Measurements from ENCODE around the gene SRCAP.

SRCAP gene

GRCh38 chr16:30786936-30787612, 88.1 kb downstream of the SRCAP start, which contains the start of gene ZNF629 (continued):
- TF ChIP-seq ZNF274 (IDR thresholded peaks at IDR 0.05; ENCODE audit: low read length), result no peak
- TF ChIP-seq ZNF274 (tag by site-specific recombination; IDR thresholded peaks at IDR 0.05; ENCODE audit: borderline replicate concordance), result no peak
- TF ChIP-seq ZNF23 (tag by site-specific recombination; IDR thresholded peaks at IDR 0.05; ENCODE audit: borderline replicate concordance), result no peak; the same call in 1 of the 2 replicates
- peak; percentile 60 for TF ChIP-seq SP2 (tag by site-specific recombination; IDR thresholded peaks at IDR 0.05)
- peak; percentile 92; the same call in 1 of the 2 replicates for TF ChIP-seq BCL11A (tag by site-specific recombination; IDR thresholded peaks at IDR 0.05; ENCODE audit: low read depth)
- TF ChIP-seq, protein P1, sequence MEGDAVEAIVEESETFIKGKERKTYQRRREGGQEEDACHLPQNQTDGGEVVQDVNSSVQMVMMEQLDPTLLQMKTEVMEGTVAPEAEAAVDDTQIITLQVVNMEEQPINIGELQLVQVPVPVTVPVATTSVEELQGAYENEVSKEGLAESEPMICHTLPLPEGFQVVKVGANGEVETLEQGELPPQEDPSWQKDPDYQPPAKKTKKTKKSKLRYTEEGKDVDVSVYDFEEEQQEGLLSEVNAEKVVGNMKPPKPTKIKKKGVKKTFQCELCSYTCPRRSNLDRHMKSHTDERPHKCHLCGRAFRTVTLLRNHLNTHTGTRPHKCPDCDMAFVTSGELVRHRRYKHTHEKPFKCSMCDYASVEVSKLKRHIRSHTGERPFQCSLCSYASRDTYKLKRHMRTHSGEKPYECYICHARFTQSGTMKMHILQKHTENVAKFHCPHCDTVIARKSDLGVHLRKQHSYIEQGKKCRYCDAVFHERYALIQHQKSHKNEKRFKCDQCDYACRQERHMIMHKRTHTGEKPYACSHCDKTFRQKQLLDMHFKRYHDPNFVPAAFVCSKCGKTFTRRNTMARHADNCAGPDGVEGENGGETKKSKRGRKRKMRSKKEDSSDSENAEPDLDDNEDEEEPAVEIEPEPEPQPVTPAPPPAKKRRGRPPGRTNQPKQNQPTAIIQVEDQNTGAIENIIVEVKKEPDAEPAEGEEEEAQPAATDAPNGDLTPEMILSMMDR (tag by site-specific recombination; IDR thresholded peaks at IDR 0.05), result peak; percentile 47; the same call in 1 of the 2 replicates
- TF ChIP-seq ZNF138 (tag by site-specific recombination; IDR thresholded peaks at IDR 0.05; ENCODE audit: borderline replicate concordance), result no peak
- TF ChIP-seq ZNF639 (tag by site-specific recombination; IDR thresholded peaks at IDR 0.05), result peak; percentile 92
- peak; percentile 65; the same call in 1 of the 2 replicates for TF ChIP-seq ZBTB1 (tag by site-specific recombination; IDR thresholded peaks at IDR 0.05)
- TF ChIP-seq PATZ1 (tag by site-specific recombination; IDR thresholded peaks at IDR 0.05), result peak; percentile 66; the same call in 1 of the 2 replicates
- no peak for TF ChIP-seq MZF1 (tag by site-specific recombination; IDR thresholded peaks at IDR 0.05; ENCODE audit: borderline replicate concordance)
- TF ChIP-seq, protein P2, sequence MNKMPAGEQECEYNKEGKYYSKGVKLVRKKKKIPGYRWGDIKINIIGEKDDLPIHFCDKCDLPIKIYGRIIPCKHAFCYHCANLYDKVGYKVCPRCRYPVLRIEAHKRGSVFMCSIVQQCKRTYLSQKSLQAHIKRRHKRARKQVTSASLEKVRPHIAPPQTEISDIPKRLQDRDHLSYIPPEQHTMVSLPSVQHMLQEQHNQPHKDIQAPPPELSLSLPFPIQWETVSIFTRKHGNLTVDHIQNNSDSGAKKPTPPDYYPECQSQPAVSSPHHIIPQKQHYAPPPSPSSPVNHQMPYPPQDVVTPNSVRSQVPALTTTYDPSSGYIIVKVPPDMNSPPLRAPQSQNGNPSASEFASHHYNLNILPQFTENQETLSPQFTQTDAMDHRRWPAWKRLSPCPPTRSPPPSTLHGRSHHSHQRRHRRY (tag by site-specific recombination; IDR thresholded peaks at IDR 0.05), result no peak
- TF ChIP-seq KLF16 (tag by site-specific recombination; IDR thresholded peaks at IDR 0.05), result peak; percentile 57; the same call in 1 of the 2 replicates
- peak; percentile 91 for TF ChIP-seq KLF17 (tag by site-specific recombination; IDR thresholded peaks at IDR 0.05)
- TF ChIP-seq ZFP69B (tag by site-specific recombination; IDR thresholded peaks at IDR 0.05), result peak; percentile 67; the same call in 1 of the 2 replicates
- TF ChIP-seq ZIC2 (tag by site-specific recombination; IDR thresholded peaks at IDR 0.05), result peak; percentile 38
- TF ChIP-seq ZNF391 (tag by site-specific recombination; IDR thresholded peaks at IDR 0.05; ENCODE audit: borderline replicate concordance, low read depth), result peak; percentile 95; the same call in 1 of the 2 replicates
- TF ChIP-seq, protein P3, sequence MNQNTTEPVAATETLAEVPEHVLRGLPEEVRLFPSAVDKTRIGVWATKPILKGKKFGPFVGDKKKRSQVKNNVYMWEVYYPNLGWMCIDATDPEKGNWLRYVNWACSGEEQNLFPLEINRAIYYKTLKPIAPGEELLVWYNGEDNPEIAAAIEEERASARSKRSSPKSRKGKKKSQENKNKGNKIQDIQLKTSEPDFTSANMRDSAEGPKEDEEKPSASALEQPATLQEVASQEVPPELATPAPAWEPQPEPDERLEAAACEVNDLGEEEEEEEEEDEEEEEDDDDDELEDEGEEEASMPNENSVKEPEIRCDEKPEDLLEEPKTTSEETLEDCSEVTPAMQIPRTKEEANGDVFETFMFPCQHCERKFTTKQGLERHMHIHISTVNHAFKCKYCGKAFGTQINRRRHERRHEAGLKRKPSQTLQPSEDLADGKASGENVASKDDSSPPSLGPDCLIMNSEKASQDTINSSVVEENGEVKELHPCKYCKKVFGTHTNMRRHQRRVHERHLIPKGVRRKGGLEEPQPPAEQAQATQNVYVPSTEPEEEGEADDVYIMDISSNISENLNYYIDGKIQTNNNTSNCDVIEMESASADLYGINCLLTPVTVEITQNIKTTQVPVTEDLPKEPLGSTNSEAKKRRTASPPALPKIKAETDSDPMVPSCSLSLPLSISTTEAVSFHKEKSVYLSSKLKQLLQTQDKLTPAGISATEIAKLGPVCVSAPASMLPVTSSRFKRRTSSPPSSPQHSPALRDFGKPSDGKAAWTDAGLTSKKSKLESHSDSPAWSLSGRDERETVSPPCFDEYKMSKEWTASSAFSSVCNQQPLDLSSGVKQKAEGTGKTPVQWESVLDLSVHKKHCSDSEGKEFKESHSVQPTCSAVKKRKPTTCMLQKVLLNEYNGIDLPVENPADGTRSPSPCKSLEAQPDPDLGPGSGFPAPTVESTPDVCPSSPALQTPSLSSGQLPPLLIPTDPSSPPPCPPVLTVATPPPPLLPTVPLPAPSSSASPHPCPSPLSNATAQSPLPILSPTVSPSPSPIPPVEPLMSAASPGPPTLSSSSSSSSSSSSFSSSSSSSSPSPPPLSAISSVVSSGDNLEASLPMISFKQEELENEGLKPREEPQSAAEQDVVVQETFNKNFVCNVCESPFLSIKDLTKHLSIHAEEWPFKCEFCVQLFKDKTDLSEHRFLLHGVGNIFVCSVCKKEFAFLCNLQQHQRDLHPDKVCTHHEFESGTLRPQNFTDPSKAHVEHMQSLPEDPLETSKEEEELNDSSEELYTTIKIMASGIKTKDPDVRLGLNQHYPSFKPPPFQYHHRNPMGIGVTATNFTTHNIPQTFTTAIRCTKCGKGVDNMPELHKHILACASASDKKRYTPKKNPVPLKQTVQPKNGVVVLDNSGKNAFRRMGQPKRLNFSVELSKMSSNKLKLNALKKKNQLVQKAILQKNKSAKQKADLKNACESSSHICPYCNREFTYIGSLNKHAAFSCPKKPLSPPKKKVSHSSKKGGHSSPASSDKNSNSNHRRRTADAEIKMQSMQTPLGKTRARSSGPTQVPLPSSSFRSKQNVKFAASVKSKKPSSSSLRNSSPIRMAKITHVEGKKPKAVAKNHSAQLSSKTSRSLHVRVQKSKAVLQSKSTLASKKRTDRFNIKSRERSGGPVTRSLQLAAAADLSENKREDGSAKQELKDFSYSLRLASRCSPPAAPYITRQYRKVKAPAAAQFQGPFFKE (tag by site-specific recombination; IDR thresholded peaks at IDR 0.05; ENCODE audit: borderline replicate concordance), result 0 out of 2 replicates have a peak, but pooled peaks have one; percentile 33
- peak; percentile 14; the same call in 1 of the 2 replicates for TF ChIP-seq REPIN1 (tag by site-specific recombination; IDR thresholded peaks at IDR 0.05; ENCODE audit: low read depth)
- TF ChIP-seq ZNF354C (tag by site-specific recombination; IDR thresholded peaks at IDR 0.05; ENCODE audit: borderline replicate concordance, low read depth), result no peak
- TF ChIP-seq KLF9 (tag by site-specific recombination; IDR thresholded peaks at IDR 0.05; ENCODE audit: low read depth), result peak; percentile 44; the same call in 1 of the 2 replicates
- no peak for TF ChIP-seq ZNF555 (tag by site-specific recombination; conservative IDR thresholded peaks at IDR 0.05)
- TF ChIP-seq, protein P4, sequence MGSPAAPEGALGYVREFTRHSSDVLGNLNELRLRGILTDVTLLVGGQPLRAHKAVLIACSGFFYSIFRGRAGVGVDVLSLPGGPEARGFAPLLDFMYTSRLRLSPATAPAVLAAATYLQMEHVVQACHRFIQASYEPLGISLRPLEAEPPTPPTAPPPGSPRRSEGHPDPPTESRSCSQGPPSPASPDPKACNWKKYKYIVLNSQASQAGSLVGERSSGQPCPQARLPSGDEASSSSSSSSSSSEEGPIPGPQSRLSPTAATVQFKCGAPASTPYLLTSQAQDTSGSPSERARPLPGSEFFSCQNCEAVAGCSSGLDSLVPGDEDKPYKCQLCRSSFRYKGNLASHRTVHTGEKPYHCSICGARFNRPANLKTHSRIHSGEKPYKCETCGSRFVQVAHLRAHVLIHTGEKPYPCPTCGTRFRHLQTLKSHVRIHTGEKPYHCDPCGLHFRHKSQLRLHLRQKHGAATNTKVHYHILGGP (tag by site-specific recombination; IDR thresholded peaks at IDR 0.05), result no peak

Measured in HEK293 (cell line).